ENCODE results near the gene ARMC9.

Gene ARMC9

DNA sequence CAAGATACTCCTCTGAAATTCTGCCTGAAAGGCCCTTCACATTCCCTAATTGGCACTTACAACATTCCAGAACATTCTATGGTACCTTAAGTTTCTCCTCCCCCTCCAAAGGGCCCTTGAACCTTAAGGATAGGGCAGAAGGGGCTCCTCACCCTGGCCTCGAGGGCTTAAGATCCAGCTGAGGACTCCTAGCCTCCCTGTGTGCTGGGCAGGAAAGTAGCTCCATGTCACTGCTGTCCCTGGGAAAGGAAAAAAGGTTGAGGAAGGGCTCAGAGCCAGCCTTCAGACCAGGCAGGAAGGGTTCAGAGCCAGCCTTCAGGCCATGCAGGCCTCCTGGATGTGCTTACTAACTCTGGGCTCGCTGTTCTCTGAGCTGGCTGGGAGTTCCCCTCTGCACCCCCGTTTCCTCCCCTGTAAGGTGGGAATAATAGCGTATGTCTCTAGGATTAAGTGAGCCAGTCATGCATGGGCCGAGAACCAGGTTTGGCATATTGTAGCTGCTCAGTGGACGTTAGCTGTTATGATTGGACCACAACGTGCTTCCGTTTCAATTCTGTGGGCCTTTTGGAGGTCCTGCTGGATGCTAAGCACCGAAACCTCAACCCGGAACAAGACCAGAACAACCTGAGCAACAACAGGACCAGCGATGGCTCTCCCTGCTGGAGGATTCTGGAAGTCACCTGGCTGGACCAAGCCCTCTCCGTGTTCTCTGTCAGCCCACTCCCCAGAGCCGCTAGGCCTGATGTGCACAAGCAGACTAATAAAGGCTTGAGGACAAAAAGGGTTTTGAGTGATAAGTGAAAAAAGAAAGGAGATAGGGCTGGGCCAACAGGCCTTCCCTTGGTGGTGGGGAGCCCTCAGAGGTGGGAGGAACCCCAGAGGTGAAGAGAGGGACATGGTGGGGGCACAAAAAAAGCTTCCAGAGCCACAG, 196.0 kb downstream of the ARMC9 start:
- ChIA-PET CTCF (interaction anchor here (0.8 to 5.2 kb wide), 29 partner anchors 11 to 570 kb away, joined by 3 to 62 read pairs (median 4); partner anchors contain the start of genes ARMC9 and PSMD1), POLR2A (interaction anchor here (0.6 kb wide), 2 partner anchors 41 to 151 kb away, joined by 3 to 7 read pairs; no protein-coding TSS in a partner anchor)
- peak; percentile 82 for DNase-seq (ENCODE audit: extremely low spot score)
- TF ChIP-seq CTCF (IDR thresholded peaks at IDR 0.05; ENCODE audit: control extremely low read depth, extremely low read depth, low read depth, missing control alignments) = peak; percentile 61

DNA sequence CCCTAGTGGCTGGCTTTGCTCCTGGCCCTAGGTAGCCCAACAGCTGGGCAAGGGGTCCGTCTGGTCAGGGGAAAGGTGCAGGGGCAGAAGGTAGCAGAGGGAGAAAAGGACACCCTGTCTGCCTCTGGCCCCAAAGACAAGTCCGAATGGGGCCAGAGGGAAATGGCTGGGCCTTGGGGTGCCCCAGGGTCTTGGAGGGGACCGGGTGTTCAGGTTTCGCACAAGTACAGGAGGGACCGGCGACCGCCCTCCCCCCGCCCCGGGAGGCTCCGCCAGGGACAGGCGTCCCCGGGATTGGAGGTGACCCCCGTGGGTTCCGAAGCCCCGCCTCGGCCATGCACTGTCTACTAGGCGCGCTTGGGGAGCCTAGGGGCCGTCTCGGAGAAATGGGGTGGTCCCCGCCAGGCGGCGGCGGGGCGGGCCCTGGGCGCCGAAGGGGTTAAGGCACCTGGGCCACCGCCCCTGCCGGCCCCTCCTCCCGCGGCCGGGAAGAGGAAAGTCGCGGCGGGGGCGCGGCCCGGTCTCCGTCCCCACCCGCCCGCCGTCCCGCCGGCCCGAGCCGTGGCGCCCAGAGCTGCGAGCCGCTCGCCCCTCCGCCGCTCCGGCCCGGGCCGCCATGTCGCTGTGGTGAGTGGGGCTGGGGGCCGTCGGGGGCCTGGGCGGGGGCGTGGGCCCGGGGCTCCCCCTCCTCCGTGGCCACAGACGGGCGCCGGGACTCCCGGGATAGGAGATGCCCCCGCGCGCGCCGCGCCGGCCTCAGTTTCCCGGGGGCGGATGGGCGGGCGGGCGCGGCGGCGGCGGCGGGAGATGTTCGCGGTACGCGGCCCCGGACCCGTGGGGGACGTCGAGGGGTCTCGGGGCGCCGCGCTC, 197.0 kb downstream of the ARMC9 start, which contains the start of gene B3GNT7:
Gene B3GNT7, plus strand, starts transcription at position 523 of the 870 bp plus-strand sequence. Its CDS starts 94 bp downstream, at position 617.
- DNase-seq (ENCODE audit: extremely low spot score) = peak; percentile 75
- TF ChIP-seq CTCF (IDR thresholded peaks at IDR 0.05; ENCODE audit: control extremely low read depth, extremely low read depth, low read depth, missing control alignments) = no peak
- CTCF ChIA-PET = interaction anchor here (0.6 to 5.2 kb wide), 13 partner anchors 10 to 571 kb away, joined by 3 to 62 read pairs (median 8); partner anchors contain the start of gene PSMD1
- POLR2A ChIA-PET = no interaction called here

DNA sequence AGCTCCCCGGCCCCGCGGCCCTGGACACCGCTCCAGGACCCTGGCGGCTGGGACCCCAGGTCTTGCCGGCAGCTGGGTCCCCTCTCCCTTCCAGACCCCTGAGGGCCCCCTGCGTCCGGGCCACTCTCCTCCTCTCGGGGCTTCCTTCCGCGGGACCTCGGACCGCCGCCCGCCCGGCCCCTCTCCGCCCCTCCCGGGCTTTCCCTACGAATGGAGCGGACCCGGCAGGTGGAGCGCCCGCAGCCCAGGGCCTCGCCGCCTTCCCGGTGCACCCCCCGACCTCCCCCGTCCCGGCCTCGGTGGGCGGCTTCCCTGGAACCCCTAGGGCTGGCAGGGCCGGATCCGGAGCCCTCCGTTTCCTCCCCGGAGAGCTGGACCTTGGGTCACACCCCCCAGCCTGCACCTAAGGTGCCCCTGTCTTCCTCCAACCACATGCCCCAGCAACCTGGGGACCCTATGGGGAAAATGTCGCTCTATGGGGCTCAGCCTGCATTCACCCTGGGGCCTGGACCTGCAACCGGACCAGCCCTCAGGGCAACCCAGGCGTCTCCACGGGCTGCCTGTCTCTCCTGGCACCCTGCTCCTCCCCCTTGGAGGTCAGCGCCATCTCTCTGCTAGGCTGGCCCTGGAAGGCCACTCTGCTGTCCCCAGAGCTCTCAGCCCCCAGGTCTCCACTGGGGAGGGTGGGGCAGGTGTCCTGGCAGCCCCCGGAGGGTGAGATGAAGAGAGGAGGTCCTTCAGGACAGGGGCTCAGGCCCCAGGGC, 197.8 kb downstream of the ARMC9 start:
- no peak for TF ChIP-seq CTCF (IDR thresholded peaks at IDR 0.05; ENCODE audit: control extremely low read depth, extremely low read depth, low read depth, missing control alignments)
- CTCF ChIA-PET = interaction anchor here (1.2 to 5.2 kb wide), 9 partner anchors 10 to 572 kb away, joined by 3 to 62 read pairs (median 8); partner anchors contain the start of gene PSMD1
- DNase-seq (ENCODE audit: extremely low spot score) = no peak
- POLR2A ChIA-PET = interaction anchor here (0.6 kb wide), 2 partner anchors 52 to 108 kb away, joined by 4 to 6 read pairs; no protein-coding TSS in a partner anchor

- ChIA-PET POLR2A (no interaction called here), CTCF (interaction anchor here (0.8 to 5.2 kb wide), 9 partner anchors 9 to 573 kb away, joined by 3 to 62 read pairs (median 8); no protein-coding TSS in a partner anchor)
- DNase-seq (ENCODE audit: extremely low spot score) = no peak
- no peak for TF ChIP-seq CTCF (IDR thresholded peaks at IDR 0.05; ENCODE audit: control extremely low read depth, extremely low read depth, low read depth, missing control alignments)
These were observed 198.8 kb downstream of the ARMC9 start for GRCh38 chr2:231397011-231397927.

GRCh38 chr2:231397928-231398294, 199.5 kb downstream of the ARMC9 start:
- ChIA-PET POLR2A (no interaction called here), CTCF (interaction anchor here (1.6 to 4.1 kb wide), 2 partner anchors 14 to 101 kb away, joined by 5 to 23 read pairs; no protein-coding TSS in a partner anchor)
- TF ChIP-seq CTCF (IDR thresholded peaks at IDR 0.05; ENCODE audit: control extremely low read depth, extremely low read depth, low read depth, missing control alignments) = no peak
- no peak for DNase-seq (ENCODE audit: extremely low spot score)

Measured in GM10248 (cell line).